Astrocyte (in vitro differentiated cells and primary cell): ENCODE measurements around the gene IFNW1.

ENCODE experiments used
- CTCF ChIP-seq: IDR thresholded peaks from 2 replicates; pipeline ENCODE4 v1.5.1; 2011; ENCODE audit warnings: low read depth, mild to moderate bottlenecking, inconsistent platforms, low read length, moderate library complexity; ENCODE audit not compliant: insufficient read depth
- EZH2 ChIP-seq: IDR thresholded peaks from 2 replicates; pipeline ENCODE4 v1.6.1; 2012; ENCODE audit warnings: mild to moderate bottlenecking, low read length, inconsistent platforms; ENCODE audit not compliant: insufficient read depth

- TF ChIP-seq CTCF (peak; percentile 88), EZH2 (no peak)
Measured at GRCh38 chr9:21110708-21111576, 30.7 kb downstream of the IFNW1 start.
